Panc1 (cell line): ENCODE results near the gene EEF1A2.

Source experiments
- TCF7L2 ChIP-seq: IDR thresholded peaks from 2 replicates; pipeline ENCODE4 v1.6.1; 2011; ENCODE audit warnings: mild to moderate bottlenecking, low read depth, low read length, inconsistent platforms
- TF ChIP-seq, protein P1 (sequence below): fragments of 450-650 bp; IDR thresholded peaks from 2 replicates; pipeline ENCODE4 v1.5.1; 2017; ENCODE audit warnings: mild to moderate bottlenecking
- TF ChIP-seq, protein P2 (sequence below), 2 experiments: IDR thresholded peaks; 2 replicates each; pipeline ENCODE4 v1.6.1; 2011 to 2012; ENCODE audit warnings: low read depth in 2 of 2, control low read depth in 1 of 2, low read length in 1 of 2, mild to moderate bottlenecking in 1 of 2, moderate library complexity in 1 of 2; ENCODE audit not compliant: insufficient read depth in 1 of 2

DNA sequence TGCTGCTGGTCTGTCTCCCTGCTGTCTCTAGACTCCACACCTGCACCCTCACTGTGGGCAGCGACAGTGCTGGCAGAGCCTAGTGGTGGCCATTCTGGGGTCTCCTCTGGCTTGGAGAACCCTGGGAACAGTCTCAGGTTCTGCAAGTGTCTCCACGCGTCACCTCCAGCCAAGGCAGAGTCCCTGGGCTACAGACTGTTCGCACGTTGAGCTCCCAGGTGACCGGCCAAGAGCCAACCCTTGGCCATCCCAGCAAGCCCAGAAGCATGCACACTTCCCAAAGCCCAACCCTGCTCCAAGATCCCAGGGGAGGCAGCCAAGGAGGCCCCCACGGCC lies 4.8 kb downstream of the EEF1A2 start:
- TF ChIP-seq, protein P1, sequence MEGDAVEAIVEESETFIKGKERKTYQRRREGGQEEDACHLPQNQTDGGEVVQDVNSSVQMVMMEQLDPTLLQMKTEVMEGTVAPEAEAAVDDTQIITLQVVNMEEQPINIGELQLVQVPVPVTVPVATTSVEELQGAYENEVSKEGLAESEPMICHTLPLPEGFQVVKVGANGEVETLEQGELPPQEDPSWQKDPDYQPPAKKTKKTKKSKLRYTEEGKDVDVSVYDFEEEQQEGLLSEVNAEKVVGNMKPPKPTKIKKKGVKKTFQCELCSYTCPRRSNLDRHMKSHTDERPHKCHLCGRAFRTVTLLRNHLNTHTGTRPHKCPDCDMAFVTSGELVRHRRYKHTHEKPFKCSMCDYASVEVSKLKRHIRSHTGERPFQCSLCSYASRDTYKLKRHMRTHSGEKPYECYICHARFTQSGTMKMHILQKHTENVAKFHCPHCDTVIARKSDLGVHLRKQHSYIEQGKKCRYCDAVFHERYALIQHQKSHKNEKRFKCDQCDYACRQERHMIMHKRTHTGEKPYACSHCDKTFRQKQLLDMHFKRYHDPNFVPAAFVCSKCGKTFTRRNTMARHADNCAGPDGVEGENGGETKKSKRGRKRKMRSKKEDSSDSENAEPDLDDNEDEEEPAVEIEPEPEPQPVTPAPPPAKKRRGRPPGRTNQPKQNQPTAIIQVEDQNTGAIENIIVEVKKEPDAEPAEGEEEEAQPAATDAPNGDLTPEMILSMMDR: no peak
- TF ChIP-seq, protein P2, sequence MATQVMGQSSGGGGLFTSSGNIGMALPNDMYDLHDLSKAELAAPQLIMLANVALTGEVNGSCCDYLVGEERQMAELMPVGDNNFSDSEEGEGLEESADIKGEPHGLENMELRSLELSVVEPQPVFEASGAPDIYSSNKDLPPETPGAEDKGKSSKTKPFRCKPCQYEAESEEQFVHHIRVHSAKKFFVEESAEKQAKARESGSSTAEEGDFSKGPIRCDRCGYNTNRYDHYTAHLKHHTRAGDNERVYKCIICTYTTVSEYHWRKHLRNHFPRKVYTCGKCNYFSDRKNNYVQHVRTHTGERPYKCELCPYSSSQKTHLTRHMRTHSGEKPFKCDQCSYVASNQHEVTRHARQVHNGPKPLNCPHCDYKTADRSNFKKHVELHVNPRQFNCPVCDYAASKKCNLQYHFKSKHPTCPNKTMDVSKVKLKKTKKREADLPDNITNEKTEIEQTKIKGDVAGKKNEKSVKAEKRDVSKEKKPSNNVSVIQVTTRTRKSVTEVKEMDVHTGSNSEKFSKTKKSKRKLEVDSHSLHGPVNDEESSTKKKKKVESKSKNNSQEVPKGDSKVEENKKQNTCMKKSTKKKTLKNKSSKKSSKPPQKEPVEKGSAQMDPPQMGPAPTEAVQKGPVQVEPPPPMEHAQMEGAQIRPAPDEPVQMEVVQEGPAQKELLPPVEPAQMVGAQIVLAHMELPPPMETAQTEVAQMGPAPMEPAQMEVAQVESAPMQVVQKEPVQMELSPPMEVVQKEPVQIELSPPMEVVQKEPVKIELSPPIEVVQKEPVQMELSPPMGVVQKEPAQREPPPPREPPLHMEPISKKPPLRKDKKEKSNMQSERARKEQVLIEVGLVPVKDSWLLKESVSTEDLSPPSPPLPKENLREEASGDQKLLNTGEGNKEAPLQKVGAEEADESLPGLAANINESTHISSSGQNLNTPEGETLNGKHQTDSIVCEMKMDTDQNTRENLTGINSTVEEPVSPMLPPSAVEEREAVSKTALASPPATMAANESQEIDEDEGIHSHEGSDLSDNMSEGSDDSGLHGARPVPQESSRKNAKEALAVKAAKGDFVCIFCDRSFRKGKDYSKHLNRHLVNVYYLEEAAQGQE (IDR thresholded peaks at IDR 0.05; ENCODE audit: insufficient read depth in 1 of 2, low read depth in 2 of 2, low read length in 1 of 2): no peak
- TF ChIP-seq TCF7L2: no peak
